Stimulated activated CD4-positive, alpha-beta T cell treated with anti-CD3 and anti-CD28 coated beads, Interleukin-2, amount 100 ng/mL, for 4 hours (primary cell): ENCODE measurements around the gene TTC21B.
"Not testable (repeated sequence)": the region's sequence is repeated elsewhere in the genome, so short reads cannot be mapped to it uniquely, and the experiment has no call there.

Source experiments
- DNase-seq: peaks from one replicate; pipeline ENCODE4 v3.0.0-alpha.2; 2020; ENCODE audit warnings: low read depth

Gene TTC21B

GRCh38 chr2:165886487-165887146 lies 67.0 kb downstream of the TTC21B start:
- DNase-seq: no peak

GRCh38 chr2:165877565-165878550 lies 75.7 kb downstream of the TTC21B start:
- DNase-seq: no peak

- DNase-seq: no peak
Observed at GRCh38 chr2:165876712-165877111, 76.9 kb downstream of the TTC21B start.

GRCh38 chr2:165876269-165876668 lies 77.3 kb downstream of the TTC21B start:
- DNase-seq: no peak

GRCh38 chr2:165874445-165875039 lies 79.0 kb downstream of the TTC21B start:
- no peak for DNase-seq

- DNase-seq: no peak
Observed at GRCh38 chr2:165872101-165872791, 81.3 kb downstream of the TTC21B start.

GRCh38 chr2:165871025-165871424 lies 82.6 kb downstream of the TTC21B start:
- no peak for DNase-seq

GRCh38 chr2:165870346-165870745 lies 83.2 kb downstream of the TTC21B start:
- DNase-seq: no peak

GRCh38 chr2:165868211-165868610 lies 85.4 kb downstream of the TTC21B start:
- DNase-seq: no peak

- DNase-seq: no peak
Observed at GRCh38 chr2:165864296-165864695, 89.3 kb downstream of the TTC21B start.

GRCh38 chr2:165863810-165864261 lies 89.7 kb downstream of the TTC21B start:
- DNase-seq: no peak

GRCh38 chr2:165861083-165861482 lies 92.5 kb downstream of the TTC21B start:
- DNase-seq: not testable (repeated sequence)

GRCh38 chr2:165859723-165860122 lies 93.9 kb downstream of the TTC21B start:
- not testable (repeated sequence) for DNase-seq

- DNase-seq: no peak
Observed at GRCh38 chr2:165857876-165858275, 95.7 kb downstream of the TTC21B start.

- no peak for DNase-seq
Observed at GRCh38 chr2:165852394-165852793, 101.2 kb downstream of the TTC21B start.

- no peak for DNase-seq
Observed at GRCh38 chr2:165847001-165847400, 106.6 kb downstream of the TTC21B start.

GRCh38 chr2:165846056-165846455 lies 107.5 kb downstream of the TTC21B start:
- no peak for DNase-seq

- DNase-seq: no peak
Observed at GRCh38 chr2:165844216-165844615, 109.4 kb downstream of the TTC21B start.

- DNase-seq: no peak
Observed at GRCh38 chr2:165843351-165843750, 110.2 kb downstream of the TTC21B start.

- DNase-seq: no peak
Observed at GRCh38 chr2:165840333-165840958, 113.1 kb downstream of the TTC21B start.

GRCh38 chr2:165839610-165840009 lies 114.0 kb downstream of the TTC21B start:
- DNase-seq: no peak

GRCh38 chr2:165837122-165837521 lies 116.5 kb downstream of the TTC21B start:
- DNase-seq: no peak
